ENCODE data around the gene ZNF445.
"Not testable (repeated sequence)": the region's sequence is repeated elsewhere in the genome, so short reads cannot be mapped to it uniquely, and the experiment has no call there.

ZNF445 gene

GRCh38 chr3:44477312-44478030, at the start of gene ZNF445:
ZNF445 (minus strand) TSS chr3:44477670; CDS start chr3:44455549, 22,121 bp downstream.
- peak; percentile 76 for DNase-seq

- DNase-seq = no peak
These were observed 47.6 kb upstream of the ZNF445 start for GRCh38 chr3:44525060-44525459.

- DNase-seq = no peak
These were observed 45.0 kb upstream of the ZNF445 start for GRCh38 chr3:44522494-44522933.

- no peak for DNase-seq
These were observed 44.3 kb upstream of the ZNF445 start for GRCh38 chr3:44521721-44522120.

- no peak for DNase-seq
These were observed 41.3 kb upstream of the ZNF445 start for GRCh38 chr3:44518782-44519156.

GRCh38 chr3:44516230-44516629, 38.8 kb upstream of the ZNF445 start:
- no peak for DNase-seq

GRCh38 chr3:44513513-44513912, 36.0 kb upstream of the ZNF445 start:
- no peak for DNase-seq

GRCh38 chr3:44511238-44511566, 33.7 kb upstream of the ZNF445 start:
- no peak for DNase-seq

- DNase-seq = peak; percentile 5
These were observed 32.5 kb upstream of the ZNF445 start for GRCh38 chr3:44510000-44510368.

- DNase-seq = no peak
These were observed 32.0 kb upstream of the ZNF445 start for GRCh38 chr3:44509393-44509921.

- no peak for DNase-seq
These were observed 29.5 kb upstream of the ZNF445 start for GRCh38 chr3:44506961-44507360.

GRCh38 chr3:44506556-44506955, 29.1 kb upstream of the ZNF445 start:
- DNase-seq = no peak

- DNase-seq = no peak
These were observed 27.1 kb upstream of the ZNF445 start for GRCh38 chr3:44504566-44504965.

GRCh38 chr3:44503178-44503577, 25.7 kb upstream of the ZNF445 start:
- not testable (repeated sequence) for DNase-seq

- DNase-seq = no peak
These were observed 24.5 kb upstream of the ZNF445 start for GRCh38 chr3:44501971-44502370.

- DNase-seq = not testable (repeated sequence)
These were observed 22.4 kb upstream of the ZNF445 start for GRCh38 chr3:44499899-44500168.

- no peak for DNase-seq
These were observed 21.9 kb upstream of the ZNF445 start for GRCh38 chr3:44499149-44499898.

GRCh38 chr3:44495636-44496415, 18.4 kb upstream of the ZNF445 start:
- no peak for DNase-seq

GRCh38 chr3:44492496-44492895, 15.0 kb upstream of the ZNF445 start:
- DNase-seq = no peak

GRCh38 chr3:44482721-44483120, 5.3 kb upstream of the ZNF445 start:
- no peak for DNase-seq

GRCh38 chr3:44478606-44479094, 1.2 kb upstream of the ZNF445 start:
- no peak for DNase-seq

GRCh38 chr3:44478055-44478468, 592 bp upstream of the ZNF445 start:
- DNase-seq = no peak

GRCh38 chr3:44476963-44477311, 533 bp downstream of the ZNF445 start:
- DNase-seq = no peak

- peak; percentile 45 for DNase-seq
These were observed 1.3 kb downstream of the ZNF445 start for GRCh38 chr3:44476181-44476611.
